Naive thymus-derived CD8-positive, alpha-beta T cell (primary cell): ENCODE results near the gene HJV. TPM values are rescaled to one million over a fixed set of nuclear protein-coding genes. Genes with fewer than 3 reads are reported as not detected.
"Not testable (repeated sequence)": the region's sequence is repeated elsewhere in the genome, so short reads cannot be mapped to it uniquely, and the experiment has no call there.

Source experiments
- ATAC-seq, 2 donors: fragments of 150-1000 bp; cut with Tn5 transposase in 1 of 2; sonication (Bioruptor Pico), chemical (Tn5 transposase) in 1 of 2; 1 replicate in 1 of 2; 2 replicates in 1 of 2; pipeline ENCODE4 v1.10.0; 2021; ENCODE audit warnings: mild to moderate bottlenecking in 2 of 2, moderate library complexity in 2 of 2
- POLR2A ChIA-PET: fragments of 350-600 bp; sonication (Branson Sonifier 250); formaldehyde crosslinking; loops from one replicate; lab custom pipeline; 2021; ENCODE audit warnings: antibody characterized with exemption; lab: Charles Lee
- DNase-seq, 10 donors: peaks; one replicate each; pipeline versions ENCODE4 v3.0.0 to v3.0.0-alpha.2; 2020 to 2022
- H3K27ac Mint-ChIP-seq, 10 donors: one replicate each; pipeline ENCODE4 v1.8.0; 2020 to 2022; ENCODE audit warnings: mild to moderate bottlenecking in 10 of 10, mixed read lengths in 10 of 10, moderate library complexity in 4 of 10, inconsistent platforms in 1 of 10
- H3K27me3 Mint-ChIP-seq, 5 donors: one replicate each; pipeline ENCODE4 v1.8.0; 2021 to 2022; ENCODE audit warnings: mixed read lengths in 5 of 5
- H3K36me3 Mint-ChIP-seq, 3 donors: one replicate each; pipeline ENCODE4 v1.8.0; 2020 to 2022; ENCODE audit warnings: mixed read lengths in 3 of 3, mild to moderate bottlenecking in 2 of 3, inconsistent platforms in 1 of 3
- H3K4me1 Mint-ChIP-seq, 4 donors: one replicate each; pipeline ENCODE4 v1.8.0; 2021 to 2022; ENCODE audit warnings: mixed read lengths in 4 of 4
- H3K4me3 Mint-ChIP-seq, 10 donors: one replicate each; pipeline ENCODE4 v1.8.0; 2020 to 2022; ENCODE audit warnings: mild to moderate bottlenecking in 10 of 10, mixed read lengths in 10 of 10, moderate library complexity in 6 of 10, inconsistent platforms in 1 of 10
- H3K9me3 Mint-ChIP-seq, 9 donors: one replicate each; pipeline ENCODE4 v1.8.0; 2020 to 2022; ENCODE audit warnings: mixed read lengths in 9 of 9, mild to moderate bottlenecking in 3 of 9, inconsistent platforms in 1 of 9, moderate library complexity in 1 of 9
- polyA plus RNA-seq, 3 donors: library from polyadenylated mRNA; unstranded; fragments of 300-500 nt; fragmentation: Illumina TruSeq; gene quantifications; one replicate each; pipeline ENCODE4 v1.2.3, GENCODE V29; 2021
- total RNA-seq, 8 experiments: library from RNA in 2 of 8; stranded (reverse) in 2 of 8; gene quantifications; one replicate each; pipeline ENCODE4 v1.2.3 and lab custom pipeline; 2021 to 2026

Gene HJV
- total and polyA plus RNA-seq, 5 experiments from 2014 or later: not detected

DNA sequence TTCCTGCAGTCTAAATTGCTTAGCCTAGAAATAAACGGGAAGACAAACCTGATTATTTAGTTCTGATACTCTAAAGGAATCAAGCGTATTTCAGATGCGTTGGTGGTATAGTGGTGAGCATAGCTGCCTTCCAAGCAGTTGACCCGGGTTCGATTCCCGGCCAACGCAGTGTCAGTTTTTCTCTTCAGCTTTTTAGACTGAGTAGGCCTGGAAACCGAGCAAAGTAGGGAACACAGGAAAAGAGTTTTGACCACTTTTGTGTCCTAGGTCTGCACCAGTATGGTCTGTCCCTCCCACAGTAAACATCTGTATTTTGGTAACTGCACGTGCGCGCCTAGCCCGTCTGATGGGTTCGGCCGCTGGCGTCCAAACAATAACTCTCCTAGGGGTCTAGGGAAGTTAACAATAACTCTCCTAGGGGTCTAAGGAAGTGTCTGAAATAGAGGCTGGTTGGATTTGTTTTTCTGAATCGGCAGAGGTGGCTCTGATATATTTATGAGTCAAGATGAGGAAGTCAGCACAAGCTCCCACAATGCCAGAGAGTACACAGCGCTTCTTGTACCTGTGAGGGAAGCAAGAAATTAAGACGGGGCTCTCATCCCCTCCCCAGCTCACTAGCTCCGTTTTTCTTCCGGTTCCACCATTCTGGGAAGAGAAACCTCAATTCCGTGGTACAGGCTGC lies 15.6 kb upstream of the HJV start:
- Mint-ChIP-seq H3K9me3 (peaks cover 0 to 19% (median 0%) of the 10 kb centered on the region in 9 donors), H3K36me3 (peaks cover 0 to 12% (median 5%) of the 10 kb centered on the region in 3 donors), H3K27ac (peak overlapping the region; percentile 90 to 100 (median 96)), H3K27me3 (peaks cover 0 to 17% (median 0%) of the 10 kb centered on the region in 5 donors), H3K4me3 (peak overlapping the region; percentile 92 to 99 (median 96)), H3K4me1 (peaks cover 32 to 43% (median 38%) of the 10 kb centered on the region in 4 donors)
- ATAC-seq (peak; percentile 51 to 68), DNase-seq (peak; percentile 38 to 94 (median 80))
- POLR2A ChIA-PET: interaction anchor here (0.6 to 6.4 kb wide), 21 partner anchors 12 to 213 kb away, joined by 3 to 114 read pairs (median 5); partner anchors contain the start of genes ANKRD34A, HJV, LIX1L and PEX11B

DNA sequence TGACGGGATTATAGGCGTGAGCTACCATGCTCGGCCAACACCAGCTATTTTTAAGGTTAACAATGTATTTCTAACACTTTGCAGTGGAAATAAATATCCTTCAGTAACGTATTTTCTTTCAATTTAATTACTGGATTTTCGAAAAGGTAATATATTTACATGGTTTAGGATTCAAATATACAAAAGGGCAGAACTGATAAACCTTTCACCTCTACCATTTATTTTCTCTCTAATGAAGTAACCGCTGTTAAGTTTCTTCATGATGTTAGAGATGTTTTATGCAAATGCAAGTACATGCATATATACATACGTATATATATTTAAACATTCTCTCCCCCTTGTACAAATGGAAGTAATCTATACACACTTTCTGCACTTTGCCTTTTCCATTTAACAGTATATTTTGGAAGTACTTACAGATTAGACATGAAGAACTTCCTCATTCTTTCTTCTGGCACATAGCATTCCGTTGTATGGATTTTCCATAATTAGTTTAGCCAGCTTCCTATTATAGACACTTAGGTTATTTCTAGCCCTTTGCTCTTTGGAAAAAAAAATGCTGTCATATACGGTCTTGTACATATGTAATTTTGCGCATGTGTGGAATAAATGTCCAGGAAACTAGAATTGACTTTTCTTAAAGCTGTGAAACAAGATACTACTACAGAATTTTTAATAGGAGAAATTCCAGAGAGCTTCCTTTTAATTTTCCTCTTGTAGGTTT lies 14.9 kb upstream of the HJV start:
- Mint-ChIP-seq H3K4me1 (peaks cover 32 to 43% (median 38%) of the 10 kb centered on the region in 4 donors), H3K4me3 (peak overlapping the region; percentile 92 to 99 (median 96)), H3K27me3 (peaks cover 0 to 17% (median 0%) of the 10 kb centered on the region in 5 donors), H3K27ac (peak overlapping the region; percentile 90 to 100 (median 96)), H3K36me3 (peaks cover 0 to 12% (median 5%) of the 10 kb centered on the region in 3 donors), H3K9me3 (peaks cover 0 to 19% (median 0%) of the 10 kb centered on the region in 9 donors)
- ATAC-seq (no peak), DNase-seq (no peak)
- POLR2A ChIA-PET: interaction anchor here (0.7 to 6.4 kb wide), 21 partner anchors 13 to 212 kb away, joined by 3 to 114 read pairs (median 6); partner anchors contain the start of genes ANKRD34A, LIX1L, PEX11B and PIAS3

- DNase-seq (no peak), ATAC-seq (no peak)
- POLR2A ChIA-PET: interaction anchor here (0.7 to 6.4 kb wide), 13 partner anchors 14 to 211 kb away, joined by 3 to 114 read pairs (median 5); partner anchors contain the start of genes PIAS3, POLR3C, RBM8A and RNF115
- H3K4me1 Mint-ChIP-seq: peaks cover 32 to 43% (median 37%) of the 10 kb centered on the region in 4 donors
- peaks cover 0 to 19% (median 0%) of the 10 kb centered on the region in 9 donors for H3K9me3 Mint-ChIP-seq
- H3K4me3 Mint-ChIP-seq: peak overlapping the region; percentile 89 to 99 (median 95)
- peaks cover 0 to 12% (median 5%) of the 10 kb centered on the region in 3 donors for H3K36me3 Mint-ChIP-seq
- peaks cover 0 to 17% (median 1%) of the 10 kb centered on the region in 5 donors for H3K27me3 Mint-ChIP-seq
- H3K27ac Mint-ChIP-seq: peak overlapping the region in 9 of 10 donors; percentile 76 to 100 (median 87)
Observed at GRCh38 chr1:146035048-146035423, 13.5 kb upstream of the HJV start.

GRCh38 chr1:146032631-146033219 lies 11.2 kb upstream of the HJV start:
- peaks cover 21 to 31% (median 25%) of the 10 kb centered on the region in 4 donors for H3K4me1 Mint-ChIP-seq
- H3K4me3 Mint-ChIP-seq: no peak overlapping the region
- POLR2A ChIA-PET: interaction anchor here (0.7 to 1.7 kb wide), 3 partner anchors 11 to 114 kb away, joined by 3 to 6 read pairs (median 4); partner anchors contain the start of gene PEX11B
- peak overlapping the region in 1 of 10 donors; percentile 38 for H3K27ac Mint-ChIP-seq
- peaks cover 0 to 9% (median 5%) of the 10 kb centered on the region in 3 donors for H3K36me3 Mint-ChIP-seq
- DNase-seq: peak in 3 of 10 donors; percentile 25 to 37 (median 28)
- ATAC-seq: no peak
- H3K9me3 Mint-ChIP-seq: peaks cover 0 to 16% (median 0%) of the 10 kb centered on the region in 9 donors
- peaks cover 0 to 23% (median 2%) of the 10 kb centered on the region in 5 donors for H3K27me3 Mint-ChIP-seq

- POLR2A ChIA-PET: no interaction called here
- peaks cover 0 to 15% (median 6%) of the 10 kb centered on the region in 5 donors for H3K27me3 Mint-ChIP-seq
Observed at GRCh38 chr1:146031476-146031875, 9.9 kb upstream of the HJV start.

GRCh38 chr1:146029117-146029516 lies 7.6 kb upstream of the HJV start:
- DNase-seq (no peak), ATAC-seq (no peak)
- Mint-ChIP-seq H3K27me3 (peaks cover 4 to 18% (median 17%) of the 10 kb centered on the region in 5 donors), H3K4me1 (peaks cover 0 to 6% (median 2%) of the 10 kb centered on the region in 4 donors), H3K9me3 (no peaks in the 10 kb centered on the region), H3K4me3 (no peak overlapping the region), H3K27ac (no peak overlapping the region), H3K36me3 (no peaks in the 10 kb centered on the region)
- POLR2A ChIA-PET: interaction anchor here (0.7 kb wide), 1 partner anchor 18 kb away, joined by 3 read pairs; no protein-coding TSS in a partner anchor

More at GRCh38 chr1:146031476-146031875, 9.9 kb upstream of the HJV start:
- DNase-seq: no peak
- no peak overlapping the region for H3K27ac Mint-ChIP-seq
- no peak for ATAC-seq
- H3K36me3 Mint-ChIP-seq: peaks cover 0 to 5% (median 5%) of the 10 kb centered on the region in 3 donors
- no peak overlapping the region for H3K4me3 Mint-ChIP-seq
- H3K4me1 Mint-ChIP-seq: peaks cover 10 to 19% (median 16%) of the 10 kb centered on the region in 4 donors
- peaks cover 0 to 6% (median 0%) of the 10 kb centered on the region in 9 donors for H3K9me3 Mint-ChIP-seq

DNA sequence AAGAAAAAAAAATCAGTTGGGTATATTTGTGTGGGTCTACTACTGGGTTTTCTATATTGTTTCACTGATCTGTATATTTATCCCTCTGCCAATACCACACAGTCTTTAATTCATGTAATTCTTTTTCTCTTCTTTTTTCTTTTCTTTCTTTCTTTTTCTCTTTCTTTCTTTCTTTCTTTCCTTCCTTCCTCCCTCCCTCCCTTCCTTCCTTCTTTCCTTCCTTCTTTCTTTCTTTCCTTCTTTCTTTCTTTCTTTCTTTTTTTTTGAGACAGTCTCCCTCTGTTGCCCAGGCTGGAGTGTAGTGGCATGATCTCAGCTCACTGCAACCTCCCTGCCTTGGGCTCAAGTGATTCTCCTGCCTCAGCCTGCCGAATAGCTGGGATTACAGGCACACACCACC lies 5.1 kb upstream of the HJV start:
- not testable (repeated sequence) for H3K9me3 Mint-ChIP-seq

GRCh38 chr1:146025787-146026495 lies 4.4 kb upstream of the HJV start:
- not testable (repeated sequence) for H3K27ac Mint-ChIP-seq, H3K36me3 Mint-ChIP-seq

More for the DNA sequence above, 5.1 kb upstream of the HJV start:
- ATAC-seq, DNase-seq, H3K4me1 Mint-ChIP-seq, H3K27ac Mint-ChIP-seq, H3K36me3 Mint-ChIP-seq, H3K4me3 Mint-ChIP-seq: not testable (repeated sequence)
- peaks cover 11 to 29% (median 21%) of the 10 kb centered on the region in 5 donors for H3K27me3 Mint-ChIP-seq
- POLR2A ChIA-PET: interaction anchor here (0.6 to 0.8 kb wide), 2 partner anchors 89 to 227 kb away, joined by 3 to 6 read pairs; no protein-coding TSS in a partner anchor

GRCh38 chr1:146022403-146023127 lies 1.0 kb upstream of the HJV start:
- H3K4me1 Mint-ChIP-seq: peaks cover 2 to 12% (median 10%) of the 10 kb centered on the region in 4 donors
- DNase-seq: no peak
- H3K9me3 Mint-ChIP-seq: peaks cover 0 to 2% (median 0%) of the 10 kb centered on the region in 9 donors
- no peak overlapping the region for H3K4me3 Mint-ChIP-seq
- no peak overlapping the region for H3K27ac Mint-ChIP-seq
- peaks cover 31 to 60% (median 53%) of the 10 kb centered on the region in 5 donors for H3K27me3 Mint-ChIP-seq
- POLR2A ChIA-PET: interaction anchor here (1.3 kb wide), 1 partner anchor 15 kb away, joined by 9 read pairs; no protein-coding TSS in a partner anchor
- H3K36me3 Mint-ChIP-seq: no peaks in the 10 kb centered on the region
- no peak for ATAC-seq

More at GRCh38 chr1:146025787-146026495, 4.4 kb upstream of the HJV start:
- H3K4me1 Mint-ChIP-seq, H3K4me3 Mint-ChIP-seq, H3K9me3 Mint-ChIP-seq, ATAC-seq, DNase-seq: not testable (repeated sequence)
- peaks cover 16 to 36% (median 28%) of the 10 kb centered on the region in 5 donors for H3K27me3 Mint-ChIP-seq
- POLR2A ChIA-PET: interaction anchor here (0.6 kb wide), 1 partner anchor 1017 kb away, joined by 3 read pairs; no protein-coding TSS in a partner anchor

- Mint-ChIP-seq H3K36me3 (no peaks in the 10 kb centered on the region), H3K4me3 (no peak overlapping the region), H3K27ac (no peak overlapping the region), H3K4me1 (peaks cover 2 to 12% (median 10%) of the 10 kb centered on the region in 4 donors), H3K27me3 (peaks cover 31 to 56% (median 51%) of the 10 kb centered on the region in 5 donors), H3K9me3 (peaks cover 0 to 2% (median 0%) of the 10 kb centered on the region in 9 donors)
- POLR2A ChIA-PET: no interaction called here
- ATAC-seq (no peak), DNase-seq (no peak)
Observed at GRCh38 chr1:146021050-146021445, 487 bp downstream of the HJV start.
